Tibial nerve (tissue), 4 donors: ENCODE measurements around the gene LAGE3.

Experiments used
- EP300 ChIP-seq, 2 donors: sonication (generic); formaldehyde crosslinking; IDR thresholded peaks; one replicate each; pipeline ENCODE4 v1.6.1; 2017; ENCODE audit warnings: antibody characterized with exemption in 2 of 2, mild to moderate bottlenecking in 1 of 2
- TF ChIP-seq, protein P1 (sequence below), 5 experiments: fragments of 200-600 bp in 3 of 5; fragments of 450-650 bp in 2 of 5; sonication (generic) in 3 of 5; IDR thresholded peaks; one replicate each; pipeline ENCODE4 v1.5.1; 2016 to 2019; ENCODE audit warnings: antibody characterized with exemption in 5 of 5, mild to moderate bottlenecking in 3 of 5, moderate library complexity in 2 of 5

DNA sequence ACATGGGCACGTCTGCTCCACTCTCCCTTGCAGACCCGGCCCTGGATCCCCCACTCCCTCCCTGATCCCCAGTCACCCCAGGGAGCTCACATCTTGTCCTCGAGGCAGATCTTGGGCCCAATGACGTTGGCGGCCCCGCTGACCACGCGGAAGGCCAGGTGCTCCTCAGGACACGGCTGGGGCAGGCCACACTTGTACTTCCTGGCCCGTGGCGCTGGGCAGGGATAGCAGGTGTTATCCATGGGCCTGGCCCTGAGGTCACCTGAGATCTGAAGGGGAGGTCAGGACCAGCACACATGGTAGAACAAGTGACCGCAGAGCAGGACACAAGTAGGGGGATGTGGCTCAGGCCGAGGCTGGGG lies 29.3 kb upstream of the LAGE3 start:
- TF ChIP-seq, protein P1, sequence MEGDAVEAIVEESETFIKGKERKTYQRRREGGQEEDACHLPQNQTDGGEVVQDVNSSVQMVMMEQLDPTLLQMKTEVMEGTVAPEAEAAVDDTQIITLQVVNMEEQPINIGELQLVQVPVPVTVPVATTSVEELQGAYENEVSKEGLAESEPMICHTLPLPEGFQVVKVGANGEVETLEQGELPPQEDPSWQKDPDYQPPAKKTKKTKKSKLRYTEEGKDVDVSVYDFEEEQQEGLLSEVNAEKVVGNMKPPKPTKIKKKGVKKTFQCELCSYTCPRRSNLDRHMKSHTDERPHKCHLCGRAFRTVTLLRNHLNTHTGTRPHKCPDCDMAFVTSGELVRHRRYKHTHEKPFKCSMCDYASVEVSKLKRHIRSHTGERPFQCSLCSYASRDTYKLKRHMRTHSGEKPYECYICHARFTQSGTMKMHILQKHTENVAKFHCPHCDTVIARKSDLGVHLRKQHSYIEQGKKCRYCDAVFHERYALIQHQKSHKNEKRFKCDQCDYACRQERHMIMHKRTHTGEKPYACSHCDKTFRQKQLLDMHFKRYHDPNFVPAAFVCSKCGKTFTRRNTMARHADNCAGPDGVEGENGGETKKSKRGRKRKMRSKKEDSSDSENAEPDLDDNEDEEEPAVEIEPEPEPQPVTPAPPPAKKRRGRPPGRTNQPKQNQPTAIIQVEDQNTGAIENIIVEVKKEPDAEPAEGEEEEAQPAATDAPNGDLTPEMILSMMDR (IDR thresholded peaks at IDR 0.05) = no peak
- no peak for TF ChIP-seq EP300 (IDR thresholded peaks at IDR 0.05)
